HUES48 (cell line): ENCODE measurements around the gene ECE1.

Experiments used
- H3K27ac ChIP-seq: one replicate; pipeline ENCODE4 v1.7.0; 2013; ENCODE audit warnings: low read depth, low read length, inconsistent platforms
- H3K27me3 ChIP-seq: 2 replicates; pipeline ENCODE4 v1.6.1; 2013; ENCODE audit warnings: mild to moderate bottlenecking, low read length; ENCODE audit not compliant: control insufficient read depth, insufficient read depth
- H3K36me3 ChIP-seq: 2 replicates; pipeline ENCODE4 v1.6.1; 2013; ENCODE audit warnings: low read length; ENCODE audit not compliant: control insufficient read depth, insufficient read depth
- H3K4me1 ChIP-seq: 2 replicates; pipeline ENCODE4 v1.6.1; 2013; ENCODE audit warnings: mild to moderate bottlenecking, low read length; ENCODE audit not compliant: control insufficient read depth, insufficient read depth
- H3K4me3 ChIP-seq: 2 replicates; pipeline ENCODE4 v1.5.1; 2013; ENCODE audit warnings: mild to moderate bottlenecking, low read depth, low read length
- H3K9ac ChIP-seq: 2 replicates; pipeline ENCODE4 v1.6.1; 2013; ENCODE audit warnings: mild to moderate bottlenecking, low read depth, low read length, moderate library complexity
- H3K9me3 ChIP-seq: 2 replicates; pipeline ENCODE4 v1.6.1; 2013; ENCODE audit warnings: low read length; ENCODE audit not compliant: control insufficient read depth, insufficient read depth

Gene ECE1

GRCh38 chr1:21255284-21255942 is 34.9 kb downstream of the ECE1 start:
- Histone ChIP-seq H3K27ac (no peak overlapping the region), H3K4me3 (no peak overlapping the region), H3K27me3 (no peaks in the 10 kb centered on the region), H3K9me3 (no peaks in the 10 kb centered on the region), H3K9ac (no peak overlapping the region), H3K36me3 (peaks cover 6% of the 10 kb centered on the region), H3K4me1 (no peaks in the 10 kb centered on the region)

GRCh38 chr1:21254335-21254951 is 35.8 kb downstream of the ECE1 start:
- H3K9ac ChIP-seq: no peak overlapping the region

GRCh38 chr1:21251773-21252471 is 38.3 kb downstream of the ECE1 start:
- no peaks in the 10 kb centered on the region for H3K4me1 ChIP-seq
- no peaks in the 10 kb centered on the region for H3K27me3 ChIP-seq
- no peak overlapping the region for H3K4me3 ChIP-seq
- no peak overlapping the region for H3K9ac ChIP-seq
- H3K27ac ChIP-seq: peak overlapping the region; percentile 2
- H3K9me3 ChIP-seq: no peaks in the 10 kb centered on the region
- peaks cover 3% of the 10 kb centered on the region for H3K36me3 ChIP-seq

More at GRCh38 chr1:21254335-21254951, 35.8 kb downstream of the ECE1 start:
- Histone ChIP-seq H3K36me3 (peaks cover 6% of the 10 kb centered on the region), H3K27ac (no peak overlapping the region), H3K4me1 (no peaks in the 10 kb centered on the region), H3K9me3 (no peaks in the 10 kb centered on the region), H3K4me3 (no peak overlapping the region), H3K27me3 (no peaks in the 10 kb centered on the region)

DNA sequence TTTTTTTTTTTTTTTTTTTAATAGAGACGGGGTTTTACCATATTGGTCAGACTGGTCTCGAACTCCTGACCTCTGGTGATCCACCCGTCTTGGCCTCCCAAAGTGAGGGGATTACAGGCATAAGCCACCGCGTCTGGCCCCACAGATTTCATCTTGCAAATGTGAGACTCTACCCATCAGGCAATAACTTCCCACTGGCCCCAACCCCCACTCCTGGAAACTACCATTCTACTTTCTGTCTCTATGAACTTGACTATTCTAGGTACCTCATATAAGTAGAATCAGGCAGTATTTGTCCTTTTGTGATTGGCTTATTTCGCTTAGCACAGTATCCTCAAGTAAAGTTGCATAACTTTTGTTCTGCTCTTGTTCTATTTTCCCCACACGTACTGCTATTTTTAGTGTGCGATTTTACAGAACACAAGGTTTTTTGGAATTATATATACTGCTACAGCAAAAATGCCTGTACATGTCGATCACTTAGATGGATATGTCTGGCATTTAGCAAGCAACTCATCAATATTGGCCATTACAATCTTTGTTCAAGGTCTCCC is 40.2 kb downstream of the ECE1 start:
- Histone ChIP-seq H3K36me3 (no peaks in the 10 kb centered on the region), H3K27me3 (no peaks in the 10 kb centered on the region), H3K9ac (no peak overlapping the region), H3K4me1 (no peaks in the 10 kb centered on the region), H3K27ac (no peak overlapping the region), H3K9me3 (no peaks in the 10 kb centered on the region), H3K4me3 (no peak overlapping the region)

DNA sequence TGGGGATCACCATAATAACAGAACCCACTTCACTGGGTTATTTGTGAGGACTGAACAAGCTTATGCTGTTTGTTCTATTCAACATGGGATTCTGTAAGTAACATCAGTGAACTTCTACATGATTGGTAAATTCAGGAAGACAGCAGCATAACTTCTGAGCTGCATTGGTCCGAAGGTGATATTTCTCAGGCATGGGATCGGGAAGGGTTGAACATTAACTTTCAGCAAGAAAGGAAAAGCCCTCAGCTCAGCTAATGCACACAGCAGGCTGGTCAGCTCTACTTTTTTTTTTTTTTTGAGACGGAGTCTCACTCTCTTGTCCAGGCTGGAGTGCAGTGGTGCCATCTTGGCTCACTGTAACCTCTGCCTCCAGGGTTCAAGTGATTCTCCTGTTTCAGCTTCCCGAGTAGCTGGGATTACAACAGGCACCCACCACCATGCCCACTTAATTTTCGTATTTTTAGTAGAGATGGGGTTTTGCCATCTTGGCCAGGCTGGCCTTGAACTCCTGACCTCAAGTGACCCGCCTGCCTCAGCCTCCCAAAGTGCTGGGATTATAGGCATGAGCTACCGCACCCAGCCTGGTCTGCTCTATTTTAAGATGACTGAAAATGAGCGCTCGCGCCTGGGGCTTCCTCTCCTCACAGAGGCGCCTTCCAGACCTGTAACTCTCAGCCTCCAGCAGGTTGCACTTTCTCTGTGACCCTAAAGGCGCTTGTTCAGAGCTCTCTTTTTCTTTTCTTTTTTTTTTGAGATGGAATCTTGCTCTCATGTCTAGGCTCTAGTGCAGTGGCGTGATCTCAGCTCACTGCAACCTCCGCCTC is 42.2 kb downstream of the ECE1 start:
- H3K9ac ChIP-seq: no peak overlapping the region

DNA sequence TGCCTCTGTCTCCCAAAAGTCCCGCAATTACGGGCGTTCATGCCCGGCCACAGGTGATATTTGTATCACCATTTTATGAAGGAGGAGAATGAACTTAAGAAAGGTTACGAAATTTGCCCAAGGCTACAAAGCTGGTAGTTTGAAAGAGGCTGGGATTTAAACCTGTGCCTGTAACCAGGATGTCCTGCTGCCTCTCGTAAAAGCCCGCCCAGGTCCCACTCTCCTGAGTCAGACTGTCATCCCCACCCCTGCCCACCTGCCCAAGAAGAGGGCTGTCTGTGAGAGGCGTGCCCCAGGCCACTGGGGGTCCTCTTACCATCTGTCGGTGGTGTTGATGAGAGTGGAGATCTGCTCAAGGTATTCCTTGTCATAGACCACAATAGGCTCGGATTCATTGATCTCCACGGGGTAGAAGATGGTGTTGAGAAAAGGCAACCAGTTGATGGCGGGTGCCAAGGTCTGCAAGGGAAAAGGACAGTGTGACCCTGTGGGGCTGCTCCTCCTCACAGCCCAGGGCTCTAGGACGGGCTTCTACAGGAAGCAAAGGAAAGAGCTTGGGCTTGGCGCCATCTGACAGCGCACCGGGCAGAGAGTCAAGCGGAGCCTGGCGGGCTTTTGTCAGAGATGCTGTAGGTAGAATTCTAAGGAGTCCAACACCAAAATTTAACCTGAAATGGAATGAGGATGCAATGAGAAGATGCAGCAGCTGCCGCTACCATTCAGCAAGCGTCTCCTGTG is 43.2 kb downstream of the ECE1 start:
- peaks cover 3% of the 10 kb centered on the region; the same call in 1 of the 2 replicates for H3K4me1 ChIP-seq
- no peaks in the 10 kb centered on the region for H3K9me3 ChIP-seq
- H3K36me3 ChIP-seq: peaks cover 12% of the 10 kb centered on the region; the same call in 1 of the 2 replicates
- no peak overlapping the region for H3K27ac ChIP-seq
- no peaks in the 10 kb centered on the region for H3K27me3 ChIP-seq
- no peak overlapping the region for H3K4me3 ChIP-seq
- H3K9ac ChIP-seq: no peak overlapping the region

More for the DNA sequence above, 42.2 kb downstream of the ECE1 start:
- Histone ChIP-seq H3K9me3 (no peaks in the 10 kb centered on the region), H3K4me1 (no peaks in the 10 kb centered on the region), H3K4me3 (no peak overlapping the region), H3K27ac (no peak overlapping the region), H3K36me3 (peaks cover 12% of the 10 kb centered on the region; the same call in 1 of the 2 replicates), H3K27me3 (no peaks in the 10 kb centered on the region)

DNA sequence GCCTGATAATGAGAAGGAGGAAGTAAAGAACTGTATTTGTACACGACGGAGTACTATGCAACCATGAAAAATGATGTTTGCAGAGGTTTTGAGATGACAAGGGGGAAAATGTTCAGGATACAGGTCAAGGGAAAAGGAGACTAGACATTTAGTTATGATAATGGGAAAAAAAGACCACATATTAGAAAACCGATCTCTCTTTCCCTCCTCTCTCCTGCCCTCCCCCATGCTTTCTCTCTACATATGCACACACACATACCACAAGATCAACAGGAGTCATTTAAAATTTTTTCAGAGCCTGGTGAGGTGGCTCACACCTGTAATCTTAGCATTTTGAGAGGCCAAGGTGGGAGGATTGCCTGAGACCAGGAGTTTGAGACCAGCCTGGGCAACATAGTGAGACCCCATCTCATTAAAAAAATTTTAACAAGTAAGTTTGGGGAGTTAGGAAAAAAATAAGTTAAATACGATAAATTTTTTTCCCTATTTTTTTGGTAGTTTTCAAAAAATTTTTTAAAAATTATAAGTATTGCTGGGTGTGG is 44.5 kb downstream of the ECE1 start:
- no peak overlapping the region for H3K4me3 ChIP-seq
- H3K27me3 ChIP-seq: no peaks in the 10 kb centered on the region
- peaks cover 12% of the 10 kb centered on the region; the same call in 1 of the 2 replicates for H3K36me3 ChIP-seq
- H3K4me1 ChIP-seq: peaks cover 6% of the 10 kb centered on the region; the same call in 1 of the 2 replicates
- H3K9ac ChIP-seq: no peak overlapping the region
- H3K27ac ChIP-seq: no peak overlapping the region
- H3K9me3 ChIP-seq: no peaks in the 10 kb centered on the region

DNA sequence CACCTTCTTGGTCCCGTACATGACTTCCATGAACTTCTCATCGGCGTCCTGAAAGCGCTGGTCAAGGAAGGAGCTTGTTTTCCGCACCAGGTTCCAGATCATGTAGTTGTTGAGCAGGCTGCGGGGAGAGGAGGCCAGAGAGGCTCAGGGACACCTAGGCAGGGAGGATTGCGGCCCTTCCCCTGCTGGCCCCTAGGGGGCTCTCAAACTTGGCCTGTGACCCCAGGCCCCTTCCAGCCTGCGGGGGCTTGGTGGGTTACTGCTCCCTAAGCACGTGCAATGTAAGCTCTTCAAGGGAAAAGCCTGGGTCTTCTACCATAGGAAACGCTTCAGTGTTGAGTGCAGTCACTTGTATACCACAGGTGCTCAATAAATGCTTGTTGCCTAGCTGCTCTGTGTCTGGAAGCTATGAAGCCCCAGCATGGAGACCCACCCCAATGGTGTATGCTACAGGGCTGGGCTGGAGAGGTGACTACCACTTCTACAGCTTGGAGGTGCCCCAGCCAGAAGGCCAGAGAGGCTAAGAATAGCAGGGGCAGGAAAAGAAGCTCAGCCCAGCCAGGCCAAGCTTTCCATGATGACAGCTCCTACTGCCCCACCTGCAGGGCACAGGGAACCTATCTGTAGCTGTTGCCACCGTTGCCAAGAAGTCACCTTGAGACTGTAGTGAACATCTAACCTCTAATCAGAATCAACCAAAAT is 45.1 kb downstream of the ECE1 start:
- no peak overlapping the region for H3K9ac ChIP-seq
- H3K9me3 ChIP-seq: no peaks in the 10 kb centered on the region
- no peak overlapping the region for H3K27ac ChIP-seq
- peaks cover 6% of the 10 kb centered on the region; the same call in 1 of the 2 replicates for H3K4me1 ChIP-seq
- H3K36me3 ChIP-seq: peaks cover 12% of the 10 kb centered on the region; the same call in 1 of the 2 replicates
- H3K27me3 ChIP-seq: no peaks in the 10 kb centered on the region
- no peak overlapping the region for H3K4me3 ChIP-seq

DNA sequence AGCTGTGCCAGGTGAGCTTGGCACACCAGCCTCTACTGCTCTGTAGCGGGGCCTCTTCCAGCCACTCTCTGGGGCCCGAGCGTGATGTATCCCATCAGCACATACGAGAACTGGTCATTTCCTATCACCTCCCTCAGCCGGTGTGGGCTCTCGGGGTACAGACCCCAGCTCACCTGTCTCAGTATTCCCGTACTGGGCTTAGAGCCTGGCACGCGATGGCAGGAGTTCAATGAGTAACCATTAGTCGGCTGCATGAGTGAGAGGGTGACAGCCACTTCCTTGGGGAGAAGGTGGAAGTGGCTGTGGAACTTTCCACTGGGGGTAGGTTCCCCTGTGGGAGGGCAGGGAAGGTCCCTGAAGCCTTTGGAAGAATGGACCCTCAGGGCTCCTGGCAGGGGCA is 46.1 kb downstream of the ECE1 start:
- Histone ChIP-seq H3K9me3 (no peaks in the 10 kb centered on the region), H3K36me3 (peaks cover 12% of the 10 kb centered on the region; the same call in 1 of the 2 replicates), H3K4me3 (no peak overlapping the region), H3K27ac (no peak overlapping the region), H3K4me1 (peaks cover 6% of the 10 kb centered on the region; the same call in 1 of the 2 replicates), H3K9ac (no peak overlapping the region), H3K27me3 (no peaks in the 10 kb centered on the region)
